MV-4-11 (cell line): ENCODE results near the gene SPOCK1.
"Not testable (repeated sequence)": the region's sequence is repeated elsewhere in the genome, so short reads cannot be mapped to it uniquely, and the experiment has no call there.

Experiments
- DNase-seq: peaks from one replicate; lab custom pipeline; 2025; lab: John Stamatoyannopoulos, UW

SPOCK1 gene

DNA sequence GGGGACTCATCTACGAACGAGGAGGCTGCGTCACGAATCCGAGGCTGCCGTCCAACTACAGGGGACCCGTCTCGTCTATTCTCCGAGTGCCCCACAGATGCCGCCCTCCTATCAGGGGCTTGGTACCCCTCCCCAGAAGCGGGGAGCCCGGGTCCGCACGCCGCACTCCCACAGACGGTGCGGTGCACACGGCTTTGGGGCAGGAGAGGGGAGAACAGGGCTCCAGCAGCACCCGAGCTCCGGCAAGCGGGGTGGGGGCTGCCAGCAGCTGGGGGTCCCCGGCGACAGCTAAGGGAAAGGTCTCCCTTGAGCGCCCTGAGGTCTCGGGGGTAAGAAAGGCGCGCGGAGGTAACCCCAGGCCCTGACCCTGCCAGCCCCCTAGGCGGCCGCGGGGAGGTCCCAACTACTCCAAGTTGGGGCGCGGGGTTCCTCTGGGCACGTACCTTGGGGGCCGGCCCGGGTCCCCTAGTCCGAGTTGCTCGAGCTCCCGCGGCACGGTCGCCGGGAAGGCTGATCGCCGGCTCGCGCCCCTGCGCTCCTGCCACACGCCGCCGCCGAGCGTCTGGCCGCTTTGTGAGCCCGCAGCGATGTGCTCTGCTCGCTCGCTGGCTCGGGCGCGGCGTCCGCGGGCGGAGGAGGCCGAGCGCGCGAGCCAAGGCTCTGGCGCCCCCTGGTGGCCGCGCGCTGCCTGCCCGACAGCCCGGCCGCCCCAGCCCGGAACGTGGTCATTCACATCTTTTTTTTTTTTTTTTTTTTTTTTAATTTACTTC, at the start of gene SPOCK1:
SPOCK1 (minus strand) TSS at position 591 of the 770 bp plus-strand sequence.
- peak; percentile 56 for DNase-seq

DNA sequence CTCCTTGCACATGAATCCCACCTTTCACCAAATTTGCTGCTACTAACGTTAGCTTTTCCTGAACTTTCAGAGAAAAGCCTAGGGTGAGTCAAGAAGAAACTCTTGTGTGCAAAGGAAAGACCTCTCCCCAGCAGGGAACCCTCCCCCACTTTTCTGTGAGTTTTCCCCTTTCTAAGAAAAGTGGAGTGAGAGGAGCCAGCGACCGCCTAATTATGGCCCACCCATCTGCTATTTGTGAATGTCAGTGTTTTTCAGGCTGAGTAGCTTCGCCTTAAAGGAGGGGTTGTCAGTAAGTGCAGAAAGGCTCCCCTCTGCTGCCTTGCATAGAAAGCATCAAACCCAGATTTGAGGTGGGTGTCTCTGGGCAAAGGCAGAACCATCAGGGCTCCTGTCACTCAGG, 46.8 kb upstream of the SPOCK1 start:
- DNase-seq, result no peak

DNA sequence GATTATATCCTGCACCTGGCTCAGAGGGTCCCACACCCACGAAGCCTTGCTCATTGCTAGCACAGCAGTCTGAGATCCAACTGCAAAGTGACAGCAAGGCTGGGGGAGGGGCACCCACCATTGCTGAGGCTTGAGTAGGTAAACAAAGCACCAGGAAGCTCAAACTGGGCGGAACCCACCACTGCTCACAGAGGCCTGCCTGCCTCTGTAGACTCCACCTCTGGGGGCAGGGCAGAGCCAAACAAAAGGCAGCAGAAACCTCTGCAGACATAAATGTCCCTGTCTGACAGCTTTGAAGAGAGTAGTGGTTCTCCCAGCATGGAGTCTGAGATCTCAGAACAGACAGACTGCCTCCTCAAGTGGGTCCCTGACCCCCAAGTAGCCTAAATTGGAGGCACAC, 36.3 kb upstream of the SPOCK1 start:
- not testable (repeated sequence) for DNase-seq

DNA sequence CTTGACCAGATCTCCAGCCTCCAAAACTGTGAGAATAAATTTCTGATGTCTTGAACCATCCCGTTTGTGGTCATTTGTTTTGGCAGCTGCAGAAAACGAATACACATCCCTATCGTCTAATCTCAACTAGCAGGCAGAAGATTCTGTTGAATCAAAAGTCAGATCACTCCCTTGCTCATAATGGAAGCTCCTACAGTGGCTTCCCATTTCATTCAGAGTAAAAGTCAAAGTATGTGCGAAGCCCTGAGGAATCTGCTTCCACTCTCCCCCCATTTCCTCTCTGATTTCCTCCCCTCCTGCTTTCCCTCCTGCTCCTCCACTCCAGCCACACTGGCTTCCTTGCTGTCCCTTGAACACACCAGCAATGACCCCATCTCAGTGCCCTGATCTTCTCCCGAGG, 34.8 kb upstream of the SPOCK1 start:
- DNase-seq, result no peak

DNA sequence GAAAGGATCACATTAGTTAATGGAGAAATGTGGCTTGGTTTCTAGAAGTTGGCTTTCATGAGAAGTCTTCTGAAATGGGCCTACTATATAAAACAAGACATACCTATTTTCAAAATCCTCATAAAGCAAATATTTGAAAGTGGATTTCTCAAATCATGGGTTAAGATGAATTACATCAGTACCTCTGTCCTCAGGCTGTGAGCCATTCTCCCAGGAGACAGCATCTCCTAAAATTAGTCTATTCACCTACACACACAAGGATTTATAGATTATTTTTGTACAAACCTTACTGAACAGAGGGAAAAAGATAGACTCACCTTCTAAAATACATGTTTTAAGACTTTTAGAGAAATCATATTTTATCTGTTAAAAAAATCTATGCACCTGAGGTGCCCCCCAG, 32.1 kb upstream of the SPOCK1 start:
- DNase-seq, result no peak

DNA sequence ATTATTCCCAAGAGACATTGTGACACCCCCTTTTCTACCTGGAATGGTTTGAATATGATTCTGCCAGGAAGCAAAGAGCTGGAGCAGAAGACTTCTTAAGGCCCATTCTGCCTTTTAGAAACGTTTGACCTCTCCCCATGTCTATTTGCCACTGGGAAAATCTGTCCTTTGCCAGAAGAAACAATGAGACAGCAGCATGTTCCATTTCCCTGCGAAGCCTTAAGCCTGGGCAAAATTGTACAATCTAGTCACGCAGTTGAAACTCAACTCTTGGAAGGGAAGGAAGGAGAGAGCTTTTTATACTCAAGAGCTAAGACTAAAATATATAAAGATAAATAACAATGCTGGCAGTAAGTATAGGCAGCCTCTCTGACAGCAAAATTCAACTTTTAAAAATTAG, 22.1 kb upstream of the SPOCK1 start:
- no peak for DNase-seq

DNA sequence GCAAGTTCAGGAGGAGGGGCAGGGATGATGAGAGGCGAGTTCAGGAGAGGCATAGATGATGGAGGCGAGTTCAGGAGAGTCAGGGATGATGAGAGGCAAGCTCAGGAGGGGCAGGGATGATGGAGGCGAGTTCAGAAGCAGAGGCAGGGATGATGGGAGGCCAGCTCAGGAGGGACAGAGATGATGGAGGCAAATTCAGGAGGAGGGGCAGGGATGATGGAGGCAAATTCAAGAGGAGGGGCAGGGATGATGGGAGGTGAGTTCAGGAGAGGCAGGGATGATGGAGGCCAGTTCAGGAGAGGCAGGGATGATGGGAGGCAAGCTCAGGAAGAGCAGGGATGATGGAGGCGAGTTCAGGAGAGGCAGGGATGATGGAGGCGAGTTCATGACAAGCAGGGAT, 17.8 kb upstream of the SPOCK1 start:
- no peak for DNase-seq

DNA sequence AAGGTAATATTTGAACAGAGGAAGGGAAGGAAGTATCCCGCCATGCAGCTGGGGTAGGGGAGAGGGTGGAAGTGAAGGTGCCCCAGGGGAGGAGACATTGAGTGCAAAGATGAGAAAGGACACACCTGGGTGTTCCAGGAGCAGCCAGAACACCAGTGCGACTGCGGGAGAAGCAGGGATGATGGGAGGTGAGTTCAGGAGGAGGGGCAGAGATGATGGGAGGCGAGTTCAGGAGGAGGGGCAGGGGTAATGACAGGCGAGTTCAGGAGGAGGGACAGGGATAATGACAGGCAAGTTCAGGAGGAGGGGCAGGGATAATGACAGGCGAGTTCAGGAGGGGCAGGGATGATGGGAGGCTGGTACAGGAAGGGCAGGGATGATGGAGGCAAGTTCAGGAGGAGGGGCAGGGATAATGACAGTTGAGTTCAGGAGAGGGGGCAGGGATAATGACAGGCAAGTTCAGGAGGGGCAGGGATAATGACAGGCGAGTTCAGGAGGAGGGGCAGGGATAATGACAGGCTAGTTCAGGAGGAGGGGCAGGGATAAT, 17.2 kb upstream of the SPOCK1 start:
- no peak for DNase-seq

DNA sequence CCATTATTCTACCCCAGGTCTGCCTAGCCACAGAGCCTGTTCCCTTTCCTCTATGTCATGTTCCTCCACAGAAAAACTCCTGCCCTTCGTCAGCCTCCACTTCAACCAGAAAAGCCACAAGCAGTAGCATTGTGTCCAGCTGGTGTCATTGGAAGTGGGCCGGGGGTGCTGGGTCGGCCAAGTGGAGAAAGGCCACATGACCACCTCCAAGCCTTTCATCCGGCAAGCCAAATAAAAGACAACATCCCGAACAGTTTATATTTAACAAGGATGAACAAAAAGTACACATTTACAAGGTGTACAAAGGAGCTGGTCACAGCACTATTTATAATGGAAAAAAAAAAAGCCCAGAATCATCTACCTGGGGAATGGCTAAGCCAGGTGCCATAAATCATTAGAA, 16.1 kb upstream of the SPOCK1 start:
- no peak for DNase-seq

DNA sequence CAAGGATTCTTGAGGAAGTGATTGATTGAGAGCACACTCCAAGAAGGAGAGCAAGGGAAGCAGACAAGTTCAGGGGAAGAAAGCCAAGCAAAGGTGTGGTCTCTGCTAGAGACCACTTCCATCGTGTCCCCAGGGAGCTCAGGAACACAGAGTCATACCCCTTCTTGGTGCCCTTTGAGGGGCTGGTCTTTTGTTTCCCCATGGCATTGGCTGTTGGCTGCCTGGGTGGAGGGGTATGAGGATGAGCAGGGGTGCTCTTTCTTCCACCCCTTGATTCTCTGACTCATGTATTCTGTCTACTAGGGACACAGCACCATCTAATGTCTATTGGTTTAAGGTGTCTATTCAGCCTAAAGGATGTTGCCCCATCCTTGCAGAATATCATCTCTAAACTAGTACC, 11.5 kb upstream of the SPOCK1 start:
- no peak for DNase-seq

DNA sequence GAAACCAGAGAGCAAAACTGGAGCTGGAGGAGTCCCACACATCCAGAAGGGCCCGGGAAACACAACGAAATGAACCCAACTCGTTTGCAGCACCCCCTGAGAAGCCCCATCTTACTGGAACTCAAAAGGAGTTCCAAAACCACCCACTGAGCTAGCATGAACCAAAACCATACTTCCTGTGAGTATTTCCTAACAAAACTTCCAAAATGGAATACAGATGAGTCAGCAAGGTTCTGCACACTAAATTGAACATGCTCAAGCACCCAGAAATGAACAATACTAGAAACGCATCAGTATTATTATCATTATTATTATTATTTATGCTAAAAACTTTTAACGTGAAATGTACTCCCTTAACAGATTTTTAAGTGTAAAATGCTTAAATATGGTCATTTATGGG, 8.0 kb upstream of the SPOCK1 start:
- no peak for DNase-seq

DNA sequence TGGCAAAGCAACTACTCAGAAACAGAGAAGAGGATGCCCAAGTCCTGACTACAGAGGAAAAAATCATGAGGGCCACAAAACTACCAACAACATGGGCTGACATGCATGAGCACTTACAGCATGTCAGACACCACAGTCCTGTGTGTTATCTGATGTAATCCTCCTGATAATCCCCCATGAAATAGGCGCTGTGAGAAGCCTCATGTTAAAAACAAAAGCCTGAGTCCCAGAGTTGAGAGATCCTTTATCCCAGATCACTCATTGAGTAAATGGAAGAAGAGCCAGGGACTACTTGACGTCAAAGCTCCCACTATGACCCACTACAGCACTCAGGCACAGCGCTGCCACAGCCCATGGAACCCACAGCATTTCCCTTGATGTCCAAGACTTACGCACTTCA, 7.2 kb upstream of the SPOCK1 start:
- DNase-seq, result no peak

DNA sequence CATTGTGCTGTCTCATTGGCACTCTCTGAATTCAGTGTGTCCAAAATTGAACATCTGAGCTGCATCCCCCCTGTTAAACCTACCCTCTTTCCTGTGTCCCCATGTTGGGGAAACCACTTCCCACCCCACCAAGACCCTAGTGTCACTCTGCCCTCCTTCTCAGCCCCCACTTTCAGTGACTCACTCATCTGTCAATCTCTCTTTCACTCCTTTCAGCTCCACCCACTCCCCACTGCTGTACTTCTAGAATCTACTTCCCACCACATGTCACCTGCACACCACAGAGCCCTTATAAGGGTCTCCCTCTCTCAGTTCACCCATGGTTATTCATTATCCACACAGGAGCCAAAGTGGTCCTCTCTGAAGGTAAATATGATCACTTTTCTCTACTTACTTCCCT, 5.8 kb upstream of the SPOCK1 start:
- DNase-seq, result no peak

DNA sequence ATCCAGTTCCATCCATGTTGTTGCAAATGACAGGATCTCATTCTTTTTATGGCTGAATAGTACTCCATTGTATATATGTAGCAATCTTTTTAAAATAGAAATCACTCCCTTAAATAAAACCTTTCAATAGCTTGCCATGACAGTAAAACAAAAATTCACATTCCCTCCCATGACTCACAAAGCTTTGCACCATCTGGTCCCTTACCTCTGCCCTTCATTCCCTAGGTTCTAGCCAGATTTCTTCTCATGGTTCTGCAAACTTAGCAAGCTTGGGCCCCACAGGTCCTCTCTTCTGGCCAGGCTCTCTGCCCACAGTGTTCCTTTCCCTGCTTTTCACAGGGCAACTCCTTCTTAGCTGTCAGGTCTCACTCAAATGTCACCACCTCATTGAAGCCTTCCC, 4.3 kb upstream of the SPOCK1 start:
- DNase-seq, result no peak

DNA sequence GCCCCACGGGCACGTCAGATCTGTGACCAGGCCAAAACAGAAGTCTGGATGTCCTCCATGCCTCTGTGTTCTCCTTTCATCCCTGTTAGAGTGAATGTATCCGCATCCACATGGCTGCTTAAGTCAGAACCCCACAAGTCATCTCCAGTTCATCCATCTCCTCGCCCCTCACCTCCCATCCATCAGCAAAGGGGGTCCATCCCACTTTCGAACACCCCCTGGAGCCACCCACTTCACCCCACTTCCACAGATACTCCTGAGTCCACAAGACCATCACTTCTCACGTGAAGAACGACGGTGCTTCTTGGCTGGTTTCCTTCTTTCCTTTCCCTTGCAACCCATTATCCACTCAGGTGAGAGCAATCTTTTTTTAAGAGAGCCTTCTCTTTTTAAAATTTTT, 3.5 kb upstream of the SPOCK1 start:
- DNase-seq, result no peak

DNA sequence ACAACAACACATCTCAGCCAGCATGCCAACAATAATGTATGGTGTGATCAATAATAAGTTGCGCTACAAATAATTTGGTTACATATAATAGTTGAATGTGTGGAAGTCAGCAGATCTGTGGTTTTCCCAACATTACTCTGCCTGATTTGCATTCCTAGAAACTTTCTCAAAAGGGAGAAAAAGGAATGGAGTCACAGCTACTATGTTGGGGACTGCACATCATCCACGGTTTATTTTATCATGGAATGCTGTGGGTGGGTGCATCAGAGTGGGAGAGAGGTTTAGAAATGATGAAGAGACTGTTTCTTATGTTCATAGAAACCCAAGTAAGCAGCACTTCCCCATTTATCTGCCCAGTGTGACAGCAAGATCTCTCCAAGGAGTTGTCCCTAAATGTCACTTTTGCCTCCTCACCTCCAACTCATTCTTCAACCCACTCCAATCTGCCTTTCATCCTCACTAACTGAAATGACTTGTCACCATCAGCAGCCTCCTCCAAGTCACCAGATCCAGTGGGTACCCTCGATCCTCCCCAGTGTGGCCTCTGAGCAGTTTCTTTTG, 2.8 kb upstream of the SPOCK1 start:
- peak; percentile 39 for DNase-seq

DNA sequence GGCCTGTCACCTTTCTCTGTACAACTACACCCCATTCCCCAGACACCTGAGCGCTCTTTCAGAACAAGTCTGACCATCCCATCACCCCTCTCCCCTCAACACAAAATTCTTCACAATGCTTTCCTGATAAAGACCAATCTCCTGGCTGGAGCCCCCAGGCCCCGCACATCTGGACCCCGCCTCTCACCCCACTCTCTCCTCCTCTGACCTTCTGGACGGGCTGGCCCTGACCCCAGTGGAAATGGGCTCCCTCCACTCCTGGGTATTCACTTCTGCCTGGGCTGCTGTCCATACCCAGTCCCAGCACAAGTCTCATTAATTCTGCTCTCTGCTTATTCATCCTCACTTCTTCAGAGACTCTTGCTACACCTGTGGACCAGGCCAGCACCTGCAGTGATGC, 2.1 kb upstream of the SPOCK1 start:
- DNase-seq, result no peak

DNA sequence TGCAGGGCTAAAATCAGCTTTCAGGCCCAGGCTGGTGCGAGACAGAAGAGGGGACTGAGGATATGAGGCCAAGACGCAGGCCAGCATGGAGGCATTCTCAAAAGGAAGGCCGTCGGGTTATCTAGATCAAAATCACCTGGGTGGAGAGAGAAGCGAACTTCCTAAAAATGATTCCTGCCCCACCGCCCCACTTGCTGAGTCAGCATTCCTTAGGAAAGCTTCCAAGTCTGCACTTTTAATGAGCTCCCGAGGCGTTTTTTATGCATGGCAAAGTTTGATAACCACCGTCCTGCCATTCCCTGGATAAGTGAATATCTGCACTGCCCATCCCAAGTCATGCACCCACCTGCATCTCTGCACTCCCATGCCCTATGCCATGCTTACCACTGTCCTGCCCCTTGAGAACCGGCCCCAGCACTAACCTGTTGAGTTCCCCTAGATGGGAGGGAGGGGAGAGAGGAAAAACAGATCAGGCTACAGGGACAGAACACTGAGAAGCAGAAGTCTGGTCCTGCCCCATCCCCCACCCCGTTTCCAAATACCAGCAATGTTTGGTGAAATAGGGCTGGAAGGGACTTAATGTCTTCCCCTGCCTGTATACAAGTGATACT, 1.6 kb upstream of the SPOCK1 start:
- no peak for DNase-seq

DNA sequence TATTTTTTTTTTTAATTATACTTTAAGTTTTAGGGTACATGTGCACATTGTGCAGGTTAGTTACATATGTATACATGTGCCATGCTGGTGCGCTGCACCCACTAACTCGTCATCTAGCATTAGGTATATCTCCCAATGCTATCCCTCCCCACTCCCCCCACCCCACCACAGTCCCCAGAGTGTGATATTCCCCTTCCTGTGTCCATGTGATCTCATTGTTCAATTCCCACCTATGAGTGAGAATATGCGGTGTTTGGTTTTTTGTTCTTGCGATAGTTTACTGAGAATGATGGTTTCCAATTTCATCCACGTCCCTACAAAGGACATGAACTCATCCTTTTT, 351 bp upstream of the SPOCK1 start:
- DNase-seq, result not testable (repeated sequence)

DNA sequence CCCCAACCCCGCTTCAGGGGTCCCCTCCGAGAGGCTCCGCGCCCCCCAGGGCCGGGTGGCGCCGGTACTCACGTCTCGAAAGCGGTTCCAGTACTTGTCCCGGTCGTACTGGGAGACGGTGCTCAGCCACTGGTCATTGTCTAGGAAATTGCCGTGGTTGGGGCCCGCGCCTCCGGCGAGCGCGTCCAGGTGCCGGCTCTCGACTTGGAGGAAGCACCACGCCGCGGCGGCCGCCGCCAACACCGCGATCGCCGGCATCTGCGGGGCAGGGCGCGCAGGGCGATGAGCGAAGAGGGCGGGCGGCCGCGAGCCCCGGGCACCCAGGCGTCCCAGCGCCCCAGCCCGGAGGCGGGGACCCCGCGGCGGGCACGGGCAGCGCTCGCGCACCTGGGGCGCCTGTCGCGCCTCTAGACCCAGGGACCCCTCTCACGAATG, 808 bp downstream of the SPOCK1 start:
- DNase-seq, result no peak

DNA sequence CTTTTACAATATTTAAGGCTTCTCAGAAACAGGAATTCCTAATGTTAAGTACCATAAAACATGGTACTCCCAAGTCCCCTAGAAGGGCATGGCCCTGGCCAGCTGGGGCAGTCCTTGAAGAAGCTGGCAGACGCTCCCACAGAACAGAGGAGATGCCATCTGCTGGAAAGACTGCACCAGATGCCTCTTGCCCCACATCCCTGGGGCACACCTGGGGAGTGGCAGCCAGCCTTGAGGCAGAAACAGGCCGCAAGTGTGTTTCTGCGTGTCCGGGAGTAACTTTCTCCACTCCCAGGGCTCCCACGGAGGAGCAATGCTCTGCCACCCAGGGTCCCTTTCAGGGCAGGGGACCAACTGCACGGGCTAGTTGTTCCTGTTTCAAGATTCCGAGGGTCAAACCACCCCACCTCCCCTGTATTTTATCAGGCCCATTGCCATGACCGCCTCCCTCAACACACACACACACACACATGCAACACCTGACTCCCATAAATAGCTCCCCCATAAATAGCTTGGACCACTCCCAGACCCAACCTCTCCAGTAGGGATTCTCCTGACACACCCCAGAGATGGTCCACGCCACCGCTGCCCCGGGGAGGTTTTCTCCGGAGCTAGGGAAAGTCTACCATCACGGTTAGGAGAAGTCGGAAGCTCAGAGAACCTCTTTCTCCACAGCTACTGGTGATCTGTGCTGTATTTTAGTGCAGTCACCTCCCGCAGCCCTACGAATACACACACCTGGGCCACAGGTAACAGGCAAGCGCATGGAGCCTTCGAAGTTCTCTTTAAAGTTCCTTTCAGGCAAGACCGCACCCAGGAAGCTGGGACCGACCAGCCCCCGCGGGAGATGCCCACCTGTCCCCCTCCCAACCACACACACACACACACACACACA, 1.5 kb downstream of the SPOCK1 start:
- DNase-seq, result no peak

DNA sequence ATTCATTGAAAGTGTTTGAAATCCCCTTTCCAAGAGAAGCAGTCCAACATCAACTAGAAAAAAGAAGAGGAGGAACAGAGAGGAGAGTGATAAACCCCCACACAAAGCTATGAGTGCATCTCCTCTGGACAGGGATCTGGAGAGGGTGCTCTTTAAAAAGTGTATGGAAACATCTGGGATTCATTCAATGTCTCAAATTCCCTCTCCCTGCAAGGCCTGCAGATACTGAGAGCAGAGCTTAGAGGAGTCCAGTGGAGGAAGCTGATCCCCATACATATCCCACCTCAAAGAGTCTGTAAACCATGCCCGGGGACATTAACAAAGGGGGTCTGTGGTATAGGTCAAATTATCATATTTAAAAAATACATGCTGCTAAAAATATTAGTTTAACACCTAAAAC, 2.2 kb downstream of the SPOCK1 start:
- no peak for DNase-seq
